ENCODE data around the gene FLRT1.

Gene FLRT1

GRCh38 chr11:64023712-64024710 lies 11.7 kb upstream of the FLRT1 start:
- no peak for DNase-seq
- Mint-ChIP-seq H3K36me3 (no peaks in the 10 kb centered on the region), H3K27ac (no peak overlapping the region), H3K27me3 (peaks cover 29% of the 10 kb centered on the region), H3K9me3 (no peaks in the 10 kb centered on the region), H3K4me1 (no peaks in the 10 kb centered on the region), H3K4me3 (no peak overlapping the region)
- CTCF ChIA-PET, result no interaction called here

GRCh38 chr11:64025205-64025604 lies 10.5 kb upstream of the FLRT1 start:
- DNase-seq, result no peak
- H3K27me3 Mint-ChIP-seq, result peaks cover 41% of the 10 kb centered on the region
- no peaks in the 10 kb centered on the region for H3K9me3 Mint-ChIP-seq
- no peak overlapping the region for H3K4me3 Mint-ChIP-seq
- H3K27ac Mint-ChIP-seq, result no peak overlapping the region
- no peaks in the 10 kb centered on the region for H3K4me1 Mint-ChIP-seq
- CTCF ChIA-PET, result no interaction called here
- no peaks in the 10 kb centered on the region for H3K36me3 Mint-ChIP-seq

GRCh38 chr11:64026575-64027205 lies 9.0 kb upstream of the FLRT1 start:
- CTCF ChIA-PET, result no interaction called here
- H3K9me3 Mint-ChIP-seq, result no peaks in the 10 kb centered on the region
- no peak overlapping the region for H3K4me3 Mint-ChIP-seq
- H3K27me3 Mint-ChIP-seq, result peaks cover 47% of the 10 kb centered on the region
- no peak overlapping the region for H3K27ac Mint-ChIP-seq
- no peaks in the 10 kb centered on the region for H3K4me1 Mint-ChIP-seq
- H3K36me3 Mint-ChIP-seq, result no peaks in the 10 kb centered on the region
- no peak for DNase-seq

DNA sequence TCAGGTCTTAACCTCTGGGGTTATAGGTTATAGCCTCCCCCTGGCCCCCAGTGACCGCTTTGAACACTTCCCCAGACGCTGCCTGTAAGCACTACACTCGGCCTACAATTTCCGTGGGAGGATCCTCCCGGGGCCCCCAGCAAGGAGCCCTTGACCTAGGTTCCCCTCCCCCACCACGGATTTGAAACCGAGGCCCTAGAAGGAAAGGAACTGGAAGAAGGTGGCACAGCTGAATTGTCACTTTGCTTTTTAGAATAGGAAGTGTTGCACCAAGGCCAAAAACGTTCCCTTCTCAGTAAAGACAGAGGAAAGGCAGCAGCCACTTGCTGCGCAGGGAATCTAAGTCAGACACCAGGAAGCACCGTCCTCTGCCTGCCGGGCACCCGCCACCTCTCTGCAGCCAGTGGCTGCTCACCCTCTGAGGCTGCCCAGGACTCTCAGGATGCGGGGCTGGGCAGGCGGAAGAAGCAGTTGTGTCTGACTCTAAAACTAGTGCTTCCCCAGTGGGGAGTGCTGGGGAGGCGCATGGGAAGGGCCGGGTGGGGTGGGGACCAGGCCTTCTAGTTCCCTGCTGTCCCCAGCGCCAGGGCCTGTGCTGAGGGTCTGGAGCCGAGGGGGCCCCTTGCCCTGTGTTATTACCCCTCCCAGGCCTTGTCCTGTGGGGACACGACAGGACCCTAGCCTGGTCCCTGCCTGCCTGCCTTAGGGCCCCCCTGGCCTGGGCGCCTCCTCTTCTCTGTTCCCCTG lies 7.9 kb upstream of the FLRT1 start:
- Mint-ChIP-seq H3K9me3 (no peaks in the 10 kb centered on the region), H3K4me1 (no peaks in the 10 kb centered on the region), H3K36me3 (no peaks in the 10 kb centered on the region), H3K4me3 (no peak overlapping the region), H3K27me3 (peaks cover 58% of the 10 kb centered on the region), H3K27ac (no peak overlapping the region)
- DNase-seq, result no peak
- CTCF ChIA-PET, result no interaction called here

GRCh38 chr11:64028398-64029115 lies 7.2 kb upstream of the FLRT1 start:
- CTCF ChIA-PET, result no interaction called here
- no peak overlapping the region for H3K4me3 Mint-ChIP-seq
- no peaks in the 10 kb centered on the region for H3K9me3 Mint-ChIP-seq

GRCh38 chr11:64029773-64030172 lies 6.0 kb upstream of the FLRT1 start:
- H3K27me3 Mint-ChIP-seq, result peaks cover 77% of the 10 kb centered on the region
- CTCF ChIA-PET, result no interaction called here
- H3K27ac Mint-ChIP-seq, result no peak overlapping the region

More at GRCh38 chr11:64028398-64029115, 7.2 kb upstream of the FLRT1 start:
- H3K27me3 Mint-ChIP-seq, result peaks cover 65% of the 10 kb centered on the region
- DNase-seq, result peak; percentile 38
- H3K4me1 Mint-ChIP-seq, result no peaks in the 10 kb centered on the region
- H3K27ac Mint-ChIP-seq, result no peak overlapping the region
- no peaks in the 10 kb centered on the region for H3K36me3 Mint-ChIP-seq

GRCh38 chr11:64031001-64031400 lies 4.7 kb upstream of the FLRT1 start:
- CTCF ChIA-PET, result no interaction called here
- DNase-seq, result no peak
- peaks cover 11% of the 10 kb centered on the region for H3K4me1 Mint-ChIP-seq
- H3K4me3 Mint-ChIP-seq, result no peak overlapping the region
- no peaks in the 10 kb centered on the region for H3K36me3 Mint-ChIP-seq
- no peaks in the 10 kb centered on the region for H3K9me3 Mint-ChIP-seq
- H3K27me3 Mint-ChIP-seq, result peaks cover 87% of the 10 kb centered on the region
- no peak overlapping the region for H3K27ac Mint-ChIP-seq

More at GRCh38 chr11:64029773-64030172, 6.0 kb upstream of the FLRT1 start:
- DNase-seq, result no peak
- H3K9me3 Mint-ChIP-seq, result no peaks in the 10 kb centered on the region
- no peaks in the 10 kb centered on the region for H3K36me3 Mint-ChIP-seq
- H3K4me3 Mint-ChIP-seq, result no peak overlapping the region
- H3K4me1 Mint-ChIP-seq, result peaks cover 6% of the 10 kb centered on the region

DNA sequence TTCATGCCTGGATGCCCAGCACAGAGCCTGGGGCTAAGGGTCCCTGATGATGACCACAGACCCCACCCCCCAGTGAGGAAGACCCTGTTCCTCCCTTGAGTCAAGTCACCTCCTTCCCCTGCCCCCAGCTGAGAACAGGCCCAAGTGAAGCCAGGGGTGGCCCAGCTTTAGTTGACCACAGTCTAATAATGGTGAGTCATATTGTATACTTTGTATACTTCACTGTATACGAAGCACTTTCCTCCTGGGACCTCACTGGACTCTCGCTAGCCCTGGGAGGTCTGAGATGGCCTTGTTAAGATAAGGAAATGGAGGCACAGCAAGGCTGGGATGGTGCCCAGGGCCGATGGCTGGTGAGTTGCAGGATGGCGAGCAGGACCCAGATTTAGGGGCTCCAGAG lies 3.7 kb upstream of the FLRT1 start:
- DNase-seq, result no peak
- H3K27me3 Mint-ChIP-seq, result peaks cover 91% of the 10 kb centered on the region
- no peaks in the 10 kb centered on the region for H3K9me3 Mint-ChIP-seq
- no peak overlapping the region for H3K27ac Mint-ChIP-seq
- CTCF ChIA-PET, result interaction anchor here (1.6 kb wide), 1 partner anchor 121 kb away, joined by 6 read pairs; no protein-coding TSS in a partner anchor
- H3K4me1 Mint-ChIP-seq, result peaks cover 11% of the 10 kb centered on the region
- H3K4me3 Mint-ChIP-seq, result no peak overlapping the region
- no peaks in the 10 kb centered on the region for H3K36me3 Mint-ChIP-seq

- Mint-ChIP-seq H3K9me3 (no peaks in the 10 kb centered on the region), H3K27me3 (peaks cover 93% of the 10 kb centered on the region), H3K36me3 (no peaks in the 10 kb centered on the region), H3K4me3 (no peak overlapping the region), H3K27ac (no peak overlapping the region), H3K4me1 (peaks cover 11% of the 10 kb centered on the region)
- DNase-seq, result no peak
- CTCF ChIA-PET, result no interaction called here
Measured at GRCh38 chr11:64034411-64034811, 1.3 kb upstream of the FLRT1 start.

- Mint-ChIP-seq H3K27ac (no peak overlapping the region), H3K4me3 (no peak overlapping the region), H3K36me3 (no peaks in the 10 kb centered on the region), H3K4me1 (peaks cover 11% of the 10 kb centered on the region), H3K9me3 (no peaks in the 10 kb centered on the region), H3K27me3 (peaks cover 93% of the 10 kb centered on the region)
- CTCF ChIA-PET, result no interaction called here
- DNase-seq, result no peak
Measured at GRCh38 chr11:64035081-64035524, 628 bp upstream of the FLRT1 start.

GRCh38 chr11:64036087-64037026 lies 626 bp downstream of the FLRT1 start:
- H3K4me1 Mint-ChIP-seq, result peaks cover 11% of the 10 kb centered on the region
- H3K4me3 Mint-ChIP-seq, result no peak overlapping the region
- no peaks in the 10 kb centered on the region for H3K9me3 Mint-ChIP-seq
- no peak overlapping the region for H3K27ac Mint-ChIP-seq
- CTCF ChIA-PET, result no interaction called here
- no peaks in the 10 kb centered on the region for H3K36me3 Mint-ChIP-seq
- H3K27me3 Mint-ChIP-seq, result peaks cover 91% of the 10 kb centered on the region
- no peak for DNase-seq

- peaks cover 89% of the 10 kb centered on the region for H3K27me3 Mint-ChIP-seq
- H3K27ac Mint-ChIP-seq, result no peak overlapping the region
- H3K9me3 Mint-ChIP-seq, result no peaks in the 10 kb centered on the region
- H3K4me3 Mint-ChIP-seq, result no peak overlapping the region
- no peak for DNase-seq
- H3K4me1 Mint-ChIP-seq, result peaks cover 11% of the 10 kb centered on the region
- H3K36me3 Mint-ChIP-seq, result no peaks in the 10 kb centered on the region
- CTCF ChIA-PET, result no interaction called here
Measured at GRCh38 chr11:64037027-64037634, 1.4 kb downstream of the FLRT1 start.

- Mint-ChIP-seq H3K27ac (no peak overlapping the region), H3K4me1 (peaks cover 11% of the 10 kb centered on the region), H3K9me3 (no peaks in the 10 kb centered on the region), H3K4me3 (no peak overlapping the region), H3K27me3 (peaks cover 75% of the 10 kb centered on the region), H3K36me3 (no peaks in the 10 kb centered on the region)
- CTCF ChIA-PET, result no interaction called here
- DNase-seq, result no peak
Measured at GRCh38 chr11:64038500-64038899, 2.8 kb downstream of the FLRT1 start.
